ENCODE results near the gene KLF15. TPM values are rescaled to one million over a fixed set of nuclear protein-coding genes. Genes with fewer than 3 reads are reported as not detected.
A peak's percentile ranks its signal among the peaks of the same experiment; 100 is the strongest.

Gene KLF15
- total and polyA plus RNA-seq, 5 donors from 2014 or later = not detected

- H3K27ac Mint-ChIP-seq = no peak overlapping the region
- no peak overlapping the region for H3K4me3 ChIP-seq (ENCODE audit: low read depth, low read length)
These were observed 35.0 kb upstream of the KLF15 start for GRCh38 chr3:126392246-126392645.

GRCh38 chr3:126391631-126392030 lies 34.4 kb upstream of the KLF15 start:
- Mint-ChIP-seq H3K4me1 (peaks cover 0 to 7% (median 2%) of the 10 kb centered on the region in 4 donors), H3K27me3 (peaks cover 31% of the 10 kb centered on the region), H3K9me3 (peaks cover 0 to 3% (median 0%) of the 10 kb centered on the region in 7 donors), H3K27ac (no peak overlapping the region), H3K4me3 (no peak overlapping the region), H3K36me3 (no peaks in the 10 kb centered on the region)
- Histone ChIP-seq H3K4me1 (ENCODE audit: control insufficient read depth, insufficient read depth, low read length, poor library complexity, severe bottlenecking) (no peaks in the 10 kb centered on the region), H3K27ac (ENCODE audit: insufficient read depth, low read length, poor library complexity, severe bottlenecking) (no peak overlapping the region), H3K9me3 (ENCODE audit: control insufficient read depth in 2 of 2, low read length in 2 of 2) (no peaks in the 10 kb centered on the region), H3K27me3 (ENCODE audit: control insufficient read depth, insufficient read depth, low read length) (peaks cover 4% of the 10 kb centered on the region), H3K36me3 (ENCODE audit: control insufficient read depth, insufficient read depth, low read length) (no peaks in the 10 kb centered on the region), H3K4me3 (ENCODE audit: low read depth, low read length) (no peak overlapping the region)
- DNase-seq (no peak), ATAC-seq (ENCODE audit: low read depth in 2 of 2) (no peak)

More at GRCh38 chr3:126392246-126392645, 35.0 kb upstream of the KLF15 start:
- H3K27me3 ChIP-seq (ENCODE audit: control insufficient read depth, insufficient read depth, low read length) = peaks cover 4% of the 10 kb centered on the region
- Mint-ChIP-seq H3K4me3 (no peak overlapping the region), H3K36me3 (no peaks in the 10 kb centered on the region), H3K27me3 (peaks cover 36% of the 10 kb centered on the region), H3K4me1 (peaks cover 0 to 7% (median 2%) of the 10 kb centered on the region in 4 donors), H3K9me3 (peaks cover 0 to 3% (median 0%) of the 10 kb centered on the region in 7 donors)
- no peaks in the 10 kb centered on the region for H3K9me3 ChIP-seq (ENCODE audit: control insufficient read depth in 2 of 2, low read length in 2 of 2)
- H3K36me3 ChIP-seq (ENCODE audit: control insufficient read depth, insufficient read depth, low read length) = no peaks in the 10 kb centered on the region
- H3K27ac ChIP-seq (ENCODE audit: insufficient read depth, low read length, poor library complexity, severe bottlenecking) = no peak overlapping the region
- no peaks in the 10 kb centered on the region for H3K4me1 ChIP-seq (ENCODE audit: control insufficient read depth, insufficient read depth, low read length, poor library complexity, severe bottlenecking)
- DNase-seq (no peak), ATAC-seq (ENCODE audit: low read depth in 2 of 2) (no peak)

GRCh38 chr3:126390751-126391150 lies 33.5 kb upstream of the KLF15 start:
- H3K4me3 ChIP-seq (ENCODE audit: low read depth, low read length) = no peak overlapping the region
- H3K4me1 Mint-ChIP-seq = peaks cover 0 to 7% (median 2%) of the 10 kb centered on the region in 4 donors
- H3K27ac Mint-ChIP-seq = no peak overlapping the region
- H3K4me3 Mint-ChIP-seq = no peak overlapping the region
- peaks cover 0 to 5% (median 0%) of the 10 kb centered on the region in 7 donors for H3K9me3 Mint-ChIP-seq
- H3K36me3 Mint-ChIP-seq = no peaks in the 10 kb centered on the region
- H3K27me3 Mint-ChIP-seq = peaks cover 31% of the 10 kb centered on the region
- H3K27me3 ChIP-seq (ENCODE audit: control insufficient read depth, insufficient read depth, low read length) = peaks cover 4% of the 10 kb centered on the region
- ATAC-seq (ENCODE audit: low read depth in 2 of 2) (no peak), DNase-seq (no peak)
- no peak overlapping the region for H3K27ac ChIP-seq (ENCODE audit: insufficient read depth, low read length, poor library complexity, severe bottlenecking)
- H3K9me3 ChIP-seq (ENCODE audit: control insufficient read depth in 2 of 2, low read length in 2 of 2) = no peaks in the 10 kb centered on the region
- no peaks in the 10 kb centered on the region for H3K4me1 ChIP-seq (ENCODE audit: control insufficient read depth, insufficient read depth, low read length, poor library complexity, severe bottlenecking)
- H3K36me3 ChIP-seq (ENCODE audit: control insufficient read depth, insufficient read depth, low read length) = no peaks in the 10 kb centered on the region

GRCh38 chr3:126390201-126390600 lies 33.0 kb upstream of the KLF15 start:
- Mint-ChIP-seq H3K9me3 (peaks cover 0 to 5% (median 0%) of the 10 kb centered on the region in 7 donors), H3K4me3 (no peak overlapping the region), H3K4me1 (peaks cover 0 to 7% (median 2%) of the 10 kb centered on the region in 4 donors), H3K27me3 (peaks cover 31% of the 10 kb centered on the region), H3K36me3 (no peaks in the 10 kb centered on the region), H3K27ac (no peak overlapping the region)
- Histone ChIP-seq H3K27ac (ENCODE audit: insufficient read depth, low read length, poor library complexity, severe bottlenecking) (no peak overlapping the region), H3K4me1 (ENCODE audit: control insufficient read depth, insufficient read depth, low read length, poor library complexity, severe bottlenecking) (no peaks in the 10 kb centered on the region), H3K27me3 (ENCODE audit: control insufficient read depth, insufficient read depth, low read length) (peaks cover 4% of the 10 kb centered on the region), H3K36me3 (ENCODE audit: control insufficient read depth, insufficient read depth, low read length) (no peaks in the 10 kb centered on the region), H3K4me3 (ENCODE audit: low read depth, low read length) (no peak overlapping the region), H3K9me3 (ENCODE audit: control insufficient read depth in 2 of 2, low read length in 2 of 2) (no peaks in the 10 kb centered on the region)
- ATAC-seq (ENCODE audit: low read depth in 2 of 2) (no peak), DNase-seq (no peak)

- no peak overlapping the region for H3K27ac ChIP-seq (ENCODE audit: insufficient read depth, low read length, poor library complexity, severe bottlenecking)
- Mint-ChIP-seq H3K27me3 (peaks cover 31% of the 10 kb centered on the region), H3K36me3 (no peaks in the 10 kb centered on the region), H3K4me3 (no peak overlapping the region), H3K27ac (no peak overlapping the region), H3K4me1 (peaks cover 0 to 7% (median 2%) of the 10 kb centered on the region in 4 donors), H3K9me3 (peaks cover 0 to 5% (median 0%) of the 10 kb centered on the region in 7 donors)
- no peak overlapping the region for H3K4me3 ChIP-seq (ENCODE audit: low read depth, low read length)
- no peaks in the 10 kb centered on the region for H3K9me3 ChIP-seq (ENCODE audit: control insufficient read depth in 2 of 2, low read length in 2 of 2)
- ATAC-seq (ENCODE audit: low read depth in 2 of 2) (no peak), DNase-seq (no peak)
- peaks cover 4% of the 10 kb centered on the region for H3K27me3 ChIP-seq (ENCODE audit: control insufficient read depth, insufficient read depth, low read length)
- H3K4me1 ChIP-seq (ENCODE audit: control insufficient read depth, insufficient read depth, low read length, poor library complexity, severe bottlenecking) = no peaks in the 10 kb centered on the region
- H3K36me3 ChIP-seq (ENCODE audit: control insufficient read depth, insufficient read depth, low read length) = no peaks in the 10 kb centered on the region
These were observed 32.6 kb upstream of the KLF15 start for GRCh38 chr3:126389794-126390146.

- Mint-ChIP-seq H3K27me3 (peaks cover 32% of the 10 kb centered on the region), H3K27ac (no peak overlapping the region), H3K4me3 (no peak overlapping the region), H3K36me3 (no peaks in the 10 kb centered on the region), H3K9me3 (peaks cover 0 to 5% (median 0%) of the 10 kb centered on the region in 7 donors), H3K4me1 (peaks cover 0 to 7% (median 2%) of the 10 kb centered on the region in 4 donors)
- H3K27me3 ChIP-seq (ENCODE audit: control insufficient read depth, insufficient read depth, low read length) = peaks cover 4% of the 10 kb centered on the region
- no peaks in the 10 kb centered on the region for H3K9me3 ChIP-seq (ENCODE audit: control insufficient read depth in 2 of 2, low read length in 2 of 2)
- no peak for ATAC-seq (ENCODE audit: low read depth in 2 of 2)
- H3K27ac ChIP-seq (ENCODE audit: insufficient read depth, low read length, poor library complexity, severe bottlenecking) = no peak overlapping the region
- H3K4me1 ChIP-seq (ENCODE audit: control insufficient read depth, insufficient read depth, low read length, poor library complexity, severe bottlenecking) = no peaks in the 10 kb centered on the region
- no peaks in the 10 kb centered on the region for H3K36me3 ChIP-seq (ENCODE audit: control insufficient read depth, insufficient read depth, low read length)
- DNase-seq = peak in 2 of 3 donors; percentile 16 to 40
- no peak overlapping the region for H3K4me3 ChIP-seq (ENCODE audit: low read depth, low read length)
These were observed 32.0 kb upstream of the KLF15 start for GRCh38 chr3:126389112-126389793.

GRCh38 chr3:126381966-126382365 lies 24.8 kb upstream of the KLF15 start:
- peaks cover 0 to 7% (median 3%) of the 10 kb centered on the region in 7 donors for H3K9me3 Mint-ChIP-seq
- H3K4me3 Mint-ChIP-seq = no peak overlapping the region
- peaks cover 5% of the 10 kb centered on the region for H3K27me3 Mint-ChIP-seq
- no peaks in the 10 kb centered on the region for H3K9me3 ChIP-seq (ENCODE audit: control insufficient read depth in 2 of 2, low read length in 2 of 2)
- no peak overlapping the region for H3K27ac ChIP-seq (ENCODE audit: insufficient read depth, low read length, poor library complexity, severe bottlenecking)
- no peaks in the 10 kb centered on the region for H3K4me1 ChIP-seq (ENCODE audit: control insufficient read depth, insufficient read depth, low read length, poor library complexity, severe bottlenecking)
- no peaks in the 10 kb centered on the region for H3K4me1 Mint-ChIP-seq
- H3K4me3 ChIP-seq (ENCODE audit: low read depth, low read length) = no peak overlapping the region
- ATAC-seq (ENCODE audit: low read depth in 2 of 2) = no peak
- no peaks in the 10 kb centered on the region for H3K27me3 ChIP-seq (ENCODE audit: control insufficient read depth, insufficient read depth, low read length)
- no peak for DNase-seq
- H3K36me3 Mint-ChIP-seq = no peaks in the 10 kb centered on the region
- H3K36me3 ChIP-seq (ENCODE audit: control insufficient read depth, insufficient read depth, low read length) = no peaks in the 10 kb centered on the region
- H3K27ac Mint-ChIP-seq = no peak overlapping the region

All from CD4-positive, CD25-positive, alpha-beta regulatory T cell (primary cell).